HepG2 (cell line): ENCODE measurements around the gene FKBP10. TPM values are rescaled to one million over a fixed set of nuclear protein-coding genes. Genes with fewer than 3 reads are reported as not detected.
A peak's percentile ranks its signal among the peaks of the same experiment; 100 is the strongest.

ENCODE experiments used
- CENPX ChIP-seq: sonication (generic); formaldehyde crosslinking; IDR thresholded peaks from 2 replicates; pipeline ENCODE4 v1.9.0; 2021; ENCODE audit warnings: mild to moderate bottlenecking, missing genetic modification reagents, moderate library complexity
- EED ChIP-seq: sonication (generic); formaldehyde crosslinking; IDR thresholded peaks from 2 replicates; pipeline ENCODE4 v1.5.0; 2020; ENCODE audit warnings: mild to moderate bottlenecking, missing genetic modification reagents
- FOSL2 ChIP-seq: sonication (generic); formaldehyde crosslinking; IDR thresholded peaks from 2 replicates; pipeline ENCODE4 v1.4.0; 2020; ENCODE audit warnings: missing genetic modification reagents
- GATAD1 ChIP-seq: IDR thresholded peaks from 2 replicates; pipeline ENCODE4 v1.6.1; 2016; ENCODE audit warnings: missing genetic modification reagents, missing compliant biosample characterization
- HOXA7 ChIP-seq: sonication (generic); formaldehyde crosslinking; IDR thresholded peaks from 2 replicates; pipeline ENCODE4 v1.8.1; 2022; ENCODE audit warnings: mild to moderate bottlenecking, missing genetic modification reagents, moderate library complexity
- JDP2 ChIP-seq: sonication (generic); formaldehyde crosslinking; IDR thresholded peaks from 2 replicates; pipeline ENCODE4 v1.8.1; 2022; ENCODE audit warnings: missing genetic modification reagents, borderline replicate concordance
- NFRKB ChIP-seq: fragments of 450-650 bp; IDR thresholded peaks from 2 replicates; pipeline ENCODE4 v1.6.1; 2017
- RNF2 ChIP-seq: fragments of 450-650 bp; conservative IDR thresholded peaks from 2 replicates; pipeline ENCODE4 v1.6.1; 2016; ENCODE audit warnings: low read depth
- SP140L ChIP-seq: sonication (generic); formaldehyde crosslinking; IDR thresholded peaks from 2 replicates; pipeline ENCODE4 v1.4.0; 2020; ENCODE audit warnings: missing genetic modification reagents, borderline replicate concordance
- TBP ChIP-seq: sonication (generic); formaldehyde crosslinking; IDR thresholded peaks from 2 replicates; pipeline ENCODE4 v1.5.0; 2020; ENCODE audit warnings: missing genetic modification reagents
- YY1 ChIP-seq: IDR thresholded peaks from 2 replicates; pipeline ENCODE4 v1.6.1; 2011; ENCODE audit warnings: low read length, low read depth, moderate library complexity, mild to moderate bottlenecking; ENCODE audit not compliant: insufficient read depth, insufficient replicate concordance
- ZBTB7B ChIP-seq: sonication (generic); formaldehyde crosslinking; IDR thresholded peaks from 2 replicates; pipeline ENCODE4 v1.4.0; 2020; ENCODE audit warnings: missing genetic modification reagents
- ZFP62 ChIP-seq: sonication (generic); formaldehyde crosslinking; IDR thresholded peaks from 2 replicates; pipeline ENCODE4 v1.4.0; 2020; ENCODE audit warnings: missing genetic modification reagents
- ZNF124 ChIP-seq: sonication (generic); formaldehyde crosslinking; IDR thresholded peaks from 2 replicates; pipeline ENCODE4 v1.4.0; 2020; ENCODE audit warnings: missing genetic modification reagents
- ZNF235 ChIP-seq: sonication (generic); formaldehyde crosslinking; IDR thresholded peaks from 2 replicates; pipeline ENCODE4 v1.8.1; 2023; ENCODE audit warnings: mild to moderate bottlenecking, missing genetic modification reagents, borderline replicate concordance
- ZNF713 ChIP-seq: sonication (generic); formaldehyde crosslinking; IDR thresholded peaks from 2 replicates; pipeline ENCODE4 v1.4.0; 2020; ENCODE audit warnings: mild to moderate bottlenecking, missing genetic modification reagents
- ZNF749 ChIP-seq: sonication (generic); formaldehyde crosslinking; IDR thresholded peaks from 2 replicates; pipeline ENCODE4 v1.8.0; 2022; ENCODE audit warnings: mild to moderate bottlenecking, missing genetic modification reagents, moderate library complexity, borderline replicate concordance
- ZNF766 ChIP-seq: sonication (generic); formaldehyde crosslinking; IDR thresholded peaks from 2 replicates; pipeline ENCODE4 v1.5.0; 2020; ENCODE audit warnings: missing genetic modification reagents, borderline replicate concordance
- ZSCAN21 ChIP-seq: sonication (generic); formaldehyde crosslinking; IDR thresholded peaks from 2 replicates; pipeline ENCODE4 v1.8.0; 2022; ENCODE audit warnings: mild to moderate bottlenecking, missing genetic modification reagents, moderate library complexity, borderline replicate concordance
- polyA plus RNA-seq, 8 experiments: library from polyadenylated mRNA; depleted of rRNA in 3 of 8; stranded (reverse) in 7 of 8; unstranded in 1 of 8; fragments of >200 nt; fragmentation: Illumina TruSeq in 4 of 8; extraction: Trizol in 4 of 8; gene quantifications; 2 replicates each; pipeline versions ENCODE4 v1.2.1 to v1.2.3, GENCODE V29; 2011 to 2016; ENCODE audit warnings: low read depth in 4 of 8, missing spikeins in 1 of 8, mixed read lengths in 1 of 8; ENCODE audit not compliant: insufficient read depth in 1 of 8
- total RNA-seq, 5 experiments: library from RNA; depleted of rRNA; stranded (reverse); fragments of >200 nt; fragmentation: Illumina TruSeq; extraction: Trizol; gene quantifications; 2 replicates each; pipeline ENCODE4 v1.2.3, GENCODE V29; 2016; ENCODE audit warnings: low read depth in 1 of 5
- TF ChIP-seq, protein P1 (sequence below): sonication (generic); formaldehyde crosslinking; IDR thresholded peaks from 2 replicates; pipeline ENCODE4 v1.4.0; 2020; ENCODE audit warnings: missing genetic modification reagents
- TF ChIP-seq, protein P2 (sequence below), 2 experiments: sonication (generic) in 1 of 2; formaldehyde crosslinking in 1 of 2; IDR thresholded peaks; 2 replicates each; pipeline versions ENCODE4 v1.4.0 to v1.6.1; 2018 to 2020; ENCODE audit warnings: missing genetic modification reagents in 2 of 2, borderline replicate concordance in 1 of 2, low read depth in 1 of 2, mild to moderate bottlenecking in 1 of 2, missing biosample characterization in 1 of 2
- TF ChIP-seq, protein P3 (sequence below): sonication (generic); formaldehyde crosslinking; IDR thresholded peaks from 2 replicates; pipeline ENCODE4 v1.4.0; 2020; ENCODE audit warnings: missing genetic modification reagents

The FKBP10 gene
- total and polyA plus RNA-seq, 2 of the 13 experiments (the other 11 are each of a cell fraction or from before 2014, with no cell fraction given), result 149 to 573 TPM

DNA sequence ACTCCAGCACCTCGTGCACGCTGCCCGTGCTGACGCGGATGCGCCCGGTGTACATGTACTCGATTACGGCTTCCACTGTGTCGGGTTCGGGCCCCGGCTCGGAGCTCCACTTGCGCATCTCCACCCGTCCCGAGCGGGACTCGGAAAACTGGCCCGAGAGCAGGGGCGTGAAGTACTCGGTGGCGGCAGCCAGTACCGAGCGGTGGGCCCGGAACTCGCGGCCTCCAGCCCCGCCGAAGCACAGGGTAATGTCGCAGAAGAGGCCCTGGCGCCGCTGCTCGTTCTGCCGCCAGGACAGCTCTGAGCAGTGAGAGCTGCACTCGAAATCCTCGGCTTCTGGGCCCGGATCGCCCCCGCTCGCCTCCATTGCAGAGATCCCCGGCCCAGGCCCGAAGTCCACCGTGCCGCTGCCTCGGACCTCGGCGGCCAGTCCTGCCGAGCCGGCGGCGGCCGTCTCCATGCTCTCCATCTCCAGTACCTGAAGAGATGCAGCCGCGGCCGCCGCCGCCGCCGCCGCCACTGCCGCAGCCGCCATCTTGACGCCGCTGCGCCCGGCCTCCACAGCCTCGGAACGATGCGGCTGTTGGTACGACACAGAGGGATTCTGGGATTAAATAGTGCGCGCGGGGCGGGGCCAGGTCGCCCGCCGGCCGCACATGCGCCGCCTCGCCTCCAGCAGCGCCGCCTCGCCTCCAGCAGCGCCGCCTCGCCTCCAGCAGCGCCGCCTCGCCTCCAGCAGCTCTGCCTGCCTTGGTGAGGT lies 52.2 kb downstream of the FKBP10 start, which contains the start of gene KLHL11 (continued):
- TF ChIP-seq, protein P1, sequence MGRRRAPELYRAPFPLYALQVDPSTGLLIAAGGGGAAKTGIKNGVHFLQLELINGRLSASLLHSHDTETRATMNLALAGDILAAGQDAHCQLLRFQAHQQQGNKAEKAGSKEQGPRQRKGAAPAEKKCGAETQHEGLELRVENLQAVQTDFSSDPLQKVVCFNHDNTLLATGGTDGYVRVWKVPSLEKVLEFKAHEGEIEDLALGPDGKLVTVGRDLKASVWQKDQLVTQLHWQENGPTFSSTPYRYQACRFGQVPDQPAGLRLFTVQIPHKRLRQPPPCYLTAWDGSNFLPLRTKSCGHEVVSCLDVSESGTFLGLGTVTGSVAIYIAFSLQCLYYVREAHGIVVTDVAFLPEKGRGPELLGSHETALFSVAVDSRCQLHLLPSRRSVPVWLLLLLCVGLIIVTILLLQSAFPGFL, result 0 out of 2 replicates have a peak, but pooled peaks have one; percentile 57
- peak; percentile 58; the same call in 1 of the 2 replicates for TF ChIP-seq TBP (CRISPR knock-in tag)
- no peak for TF ChIP-seq HOXA7 (CRISPR knock-in tag)
- peak; percentile 81; the same call in 1 of the 2 replicates for TF ChIP-seq ZNF235 (CRISPR knock-in tag)
- no peak for TF ChIP-seq NFRKB
- peak; percentile 98 for TF ChIP-seq YY1
- peak; percentile 48 for TF ChIP-seq ZBTB7B (CRISPR knock-in tag)
- peak; percentile 82; the same call in 1 of the 2 replicates for TF ChIP-seq ZNF749
- peak; percentile 24; the same call in 1 of the 2 replicates for TF ChIP-seq ZSCAN21 (CRISPR knock-in tag)
- TF ChIP-seq, protein P2, sequence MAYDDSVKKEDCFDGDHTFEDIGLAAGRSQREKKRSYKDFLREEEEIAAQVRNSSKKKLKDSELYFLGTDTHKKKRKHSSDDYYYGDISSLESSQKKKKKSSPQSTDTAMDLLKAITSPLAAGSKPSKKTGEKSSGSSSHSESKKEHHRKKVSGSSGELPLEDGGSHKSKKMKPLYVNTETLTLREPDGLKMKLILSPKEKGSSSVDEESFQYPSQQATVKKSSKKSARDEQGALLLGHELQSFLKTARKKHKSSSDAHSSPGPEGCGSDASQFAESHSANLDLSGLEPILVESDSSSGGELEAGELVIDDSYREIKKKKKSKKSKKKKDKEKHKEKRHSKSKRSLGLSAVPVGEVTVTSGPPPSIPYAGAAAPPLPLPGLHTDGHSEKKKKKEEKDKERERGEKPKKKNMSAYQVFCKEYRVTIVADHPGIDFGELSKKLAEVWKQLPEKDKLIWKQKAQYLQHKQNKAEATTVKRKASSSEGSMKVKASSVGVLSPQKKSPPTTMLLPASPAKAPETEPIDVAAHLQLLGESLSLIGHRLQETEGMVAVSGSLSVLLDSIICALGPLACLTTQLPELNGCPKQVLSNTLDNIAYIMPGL (CRISPR knock-in tag; IDR thresholded peaks at IDR 0.05; ENCODE audit: borderline replicate concordance in 1 of 2, low read depth in 1 of 2), result peak; percentile 86 to 92; a peak in 3 of 4 replicates
- 0 out of 2 replicates have a peak, but pooled peaks have one; percentile 67 for TF ChIP-seq RNF2
- TF ChIP-seq SP140L (CRISPR knock-in tag), result 0 out of 2 replicates have a peak, but pooled peaks have one; percentile 15
- TF ChIP-seq ZFP62 (CRISPR knock-in tag), result no peak
- TF ChIP-seq CENPX (CRISPR knock-in tag), result no peak
- TF ChIP-seq ZNF766 (CRISPR knock-in tag), result 0 out of 2 replicates have a peak, but pooled peaks have one; percentile 45
- TF ChIP-seq ZNF713 (CRISPR knock-in tag), result peak; percentile 79; the same call in 1 of the 2 replicates
- peak; percentile 81; the same call in 1 of the 2 replicates for TF ChIP-seq EED (CRISPR knock-in tag)
- peak; percentile 84 for TF ChIP-seq GATAD1 (CRISPR knock-in tag)
- TF ChIP-seq FOSL2 (CRISPR knock-in tag), result no peak; the same call in 1 of the 2 replicates
- TF ChIP-seq, protein P3, sequence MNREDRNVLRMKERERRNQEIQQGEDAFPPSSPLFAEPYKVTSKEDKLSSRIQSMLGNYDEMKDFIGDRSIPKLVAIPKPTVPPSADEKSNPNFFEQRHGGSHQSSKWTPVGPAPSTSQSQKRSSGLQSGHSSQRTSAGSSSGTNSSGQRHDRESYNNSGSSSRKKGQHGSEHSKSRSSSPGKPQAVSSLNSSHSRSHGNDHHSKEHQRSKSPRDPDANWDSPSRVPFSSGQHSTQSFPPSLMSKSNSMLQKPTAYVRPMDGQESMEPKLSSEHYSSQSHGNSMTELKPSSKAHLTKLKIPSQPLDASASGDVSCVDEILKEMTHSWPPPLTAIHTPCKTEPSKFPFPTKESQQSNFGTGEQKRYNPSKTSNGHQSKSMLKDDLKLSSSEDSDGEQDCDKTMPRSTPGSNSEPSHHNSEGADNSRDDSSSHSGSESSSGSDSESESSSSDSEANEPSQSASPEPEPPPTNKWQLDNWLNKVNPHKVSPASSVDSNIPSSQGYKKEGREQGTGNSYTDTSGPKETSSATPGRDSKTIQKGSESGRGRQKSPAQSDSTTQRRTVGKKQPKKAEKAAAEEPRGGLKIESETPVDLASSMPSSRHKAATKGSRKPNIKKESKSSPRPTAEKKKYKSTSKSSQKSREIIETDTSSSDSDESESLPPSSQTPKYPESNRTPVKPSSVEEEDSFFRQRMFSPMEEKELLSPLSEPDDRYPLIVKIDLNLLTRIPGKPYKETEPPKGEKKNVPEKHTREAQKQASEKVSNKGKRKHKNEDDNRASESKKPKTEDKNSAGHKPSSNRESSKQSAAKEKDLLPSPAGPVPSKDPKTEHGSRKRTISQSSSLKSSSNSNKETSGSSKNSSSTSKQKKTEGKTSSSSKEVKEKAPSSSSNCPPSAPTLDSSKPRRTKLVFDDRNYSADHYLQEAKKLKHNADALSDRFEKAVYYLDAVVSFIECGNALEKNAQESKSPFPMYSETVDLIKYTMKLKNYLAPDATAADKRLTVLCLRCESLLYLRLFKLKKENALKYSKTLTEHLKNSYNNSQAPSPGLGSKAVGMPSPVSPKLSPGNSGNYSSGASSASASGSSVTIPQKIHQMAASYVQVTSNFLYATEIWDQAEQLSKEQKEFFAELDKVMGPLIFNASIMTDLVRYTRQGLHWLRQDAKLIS (CRISPR knock-in tag), result peak; percentile 67; the same call in 1 of the 2 replicates
- no peak for TF ChIP-seq JDP2 (CRISPR knock-in tag)
- peak; percentile 83; the same call in 1 of the 2 replicates for TF ChIP-seq ZNF124
